Heart right ventricle (tissue), 16 donors: ENCODE results near the gene GORASP1. TPM values are rescaled to one million over a fixed set of nuclear protein-coding genes. Genes with fewer than 3 reads are reported as not detected.

Experiments
- ATAC-seq, 8 donors: fragments of 200-7000 bp; cut with Tn5 transposase; one replicate each; pipeline ENCODE4 v1.9.1; 2020; ENCODE audit warnings: mild to moderate bottlenecking in 8 of 8, moderate library complexity in 8 of 8, moderate number of reproducible peaks in 1 of 8
- DNase-seq, 2 donors: peaks; one replicate each; pipeline ENCODE4 v3.0.0-alpha.2; 2020
- H3K27ac ChIP-seq, 10 donors: fragments of 200-600 bp; sonication (generic) in 2 of 10; one replicate each; pipeline versions ENCODE4 v1.5.0 to v1.8.0; 2020 to 2022; ENCODE audit warnings: mild to moderate bottlenecking in 3 of 10
- H3K27me3 ChIP-seq, 7 donors: fragments of 200-600 bp; one replicate each; pipeline ENCODE4 v1.8.0; 2021 to 2022; ENCODE audit warnings: mild to moderate bottlenecking in 2 of 7
- H3K36me3 ChIP-seq, 9 donors: fragments of 200-600 bp; sonication (generic) in 1 of 9; one replicate each; pipeline versions ENCODE4 v1.5.0 to v1.8.0; 2020 to 2022; ENCODE audit warnings: mild to moderate bottlenecking in 2 of 9
- H3K4me1 ChIP-seq, 9 donors: fragments of 200-600 bp; sonication (generic) in 1 of 9; one replicate each; pipeline versions ENCODE4 v1.5.0 to v1.8.0; 2020 to 2022; ENCODE audit warnings: mild to moderate bottlenecking in 4 of 9
- H3K4me3 ChIP-seq, 10 donors: fragments of 200-600 bp; sonication (generic) in 2 of 10; one replicate each; pipeline versions ENCODE4 v1.5.0 to v1.8.0; 2020 to 2022; ENCODE audit warnings: mild to moderate bottlenecking in 7 of 10, moderate library complexity in 2 of 10
- H3K9me3 ChIP-seq, 11 donors: fragments of 200-600 bp in 10 of 11; sonication (generic) in 2 of 11; one replicate each; pipeline versions ENCODE4 v1.5.0 to v1.8.0; 2013 to 2022; ENCODE audit warnings: mild to moderate bottlenecking in 2 of 11, control low read depth in 1 of 11, moderate library complexity in 1 of 11
- CTCF ChIP-seq, 9 donors: fragments of 200-600 bp; sonication (generic) in 2 of 9; IDR thresholded peaks; one replicate each; pipeline versions ENCODE4 v1.5.0 to v1.8.0; 2021 to 2022; ENCODE audit warnings: antibody characterized with exemption in 9 of 9, mild to moderate bottlenecking in 5 of 9, moderate library complexity in 1 of 9
- WGBS, 2 donors: extraction: QIAGEN DNeasy Blood & Tissue Kit; methylation state at CpG; one replicate each; pipeline ENCODE4 v1.1.7; 2013; ENCODE audit warnings: inconsistent platforms in 1 of 2; 5-methylcytosine and 5-hydroxymethylcytosine counted together
- intact Hi-C, 10 donors: fragments of 100-400 bp; cut with DNase I; formaldehyde crosslinking; loops; one replicate each; pipeline versions ENCODE4 v1.11.1 to v1.14.2; 2022
- polyA plus RNA-seq, 2 donors: library from polyadenylated mRNA; stranded (reverse); fragments of 200-250 nt; gene quantifications; one replicate each; pipeline ENCODE4 v1.2.3, GENCODE V29; 2013
- total RNA-seq, 10 donors: library from RNA; stranded (reverse); fragmentation: NEBNext Ultra II Directional in 3 of 10; extraction: Animal tissue kit (Norgen Biotek cat#: 25700) in 3 of 10; gene quantifications; one replicate each; pipeline versions ENCODE4 v1.2.1 to v1.2.4, GENCODE V29; 2021 to 2023
- donor health status: Arrhythmogenic right ventricular cardiomyopathy.
- donor health status: ischemic (EF 13 %, LVEDD 7.1; RV severe dilation, severe dysfunction).
- donor health status: healthy with polysubstance abuse.
- donor health status: DM: no; HTN: yes; CAD: no.
- donor health status: DM: no; HTN: no; CAD: no.
- donor health status: ischemic (EF 25% LVEDD 6.9; RV normal size, moderate dysfunction).
- donor health status: ischemic (EF 25% LVEDD 5.7; RV mildly dilated, moderate dysfunction).
- donor health status: healthy.
- donor health status: DM: yes; HTN: yes; CAD: no.
- donor health status: Ischemic cardiomyopathy.
- donor health status: ischemic (EF 35%, LVEDD 5.7; RV mildly dilated, moderate dysfunction).
- donor health status: nonischemic (EF 11% LVEDD 7.7; RV severe dilation, severe dysfunction).
- donor health status: DM: yes; HTN: yes; CAD: no.
- donor health status: PGD.
- donor health status: ischemic (EF 29% LVEDD 5.4; RV normal size, mild dysfunction).
- donor health status: nonischemic (EF 23%, LVEDD 6.1; RV moderate dilation, normal function).

The GORASP1 gene
- total and polyA plus RNA-seq, 12 donors: 28.4 to 54.2 (median 40.6) TPM

DNA sequence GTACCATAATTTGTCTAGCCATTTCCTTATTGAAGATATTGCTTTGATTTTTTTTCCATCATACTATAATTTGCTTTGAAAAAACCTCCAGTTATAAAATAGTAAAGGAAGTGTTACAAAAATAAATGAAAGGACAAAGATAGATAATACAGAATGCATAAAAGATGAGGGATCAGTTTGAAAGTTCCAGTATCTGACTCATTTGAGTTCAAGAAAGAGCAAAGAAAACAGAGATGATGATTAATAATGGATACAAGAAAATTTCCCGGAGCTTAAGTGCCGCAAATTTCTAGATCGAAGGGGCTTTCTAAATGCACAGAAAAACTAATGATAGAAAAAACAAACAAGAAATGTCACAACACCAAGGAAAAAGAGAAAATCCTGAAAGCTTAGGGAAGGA is 51.3 kb downstream of the GORASP1 start:
- no peak overlapping the region for H3K4me3 ChIP-seq
- 88 to 96% methylated on average over 3 of the region's 3 CpGs for WGBS, 2 donors
- no peak overlapping the region for H3K27ac ChIP-seq
- ATAC-seq (no peak), DNase-seq (no peak)
- TF ChIP-seq CTCF (IDR thresholded peaks at IDR 0.05): no peak
- no peaks in the 10 kb centered on the region for H3K9me3 ChIP-seq
- no peaks in the 10 kb centered on the region for H3K36me3 ChIP-seq
- intact Hi-C loops: no loop called here
- H3K27me3 ChIP-seq: no peaks in the 10 kb centered on the region
- H3K4me1 ChIP-seq: peaks cover 2 to 35% (median 23%) of the 10 kb centered on the region in 9 donors

DNA sequence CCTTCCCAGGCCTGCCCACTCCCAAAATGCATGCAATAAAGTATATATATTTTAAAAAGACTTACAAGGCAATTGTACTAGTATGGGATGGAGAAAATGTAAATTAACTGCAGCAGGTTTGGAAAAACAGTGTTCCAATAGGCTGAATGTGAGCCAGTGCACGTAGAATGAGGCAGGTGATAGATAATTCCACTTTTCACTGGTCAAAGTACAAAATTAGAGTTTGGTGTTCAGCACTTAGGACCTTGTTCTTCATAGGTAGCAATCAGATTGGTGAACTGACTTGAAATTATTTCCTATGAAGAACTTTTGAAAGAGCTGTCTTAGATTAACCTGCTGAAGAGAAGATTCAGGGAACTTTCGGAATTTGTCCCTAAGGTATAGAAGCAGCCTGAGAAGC is 53.7 kb downstream of the GORASP1 start:
- H3K9me3 ChIP-seq: no peaks in the 10 kb centered on the region
- no peaks in the 10 kb centered on the region for H3K27me3 ChIP-seq
- DNase-seq (no peak), ATAC-seq (no peak)
- H3K4me3 ChIP-seq: no peak overlapping the region
- 81 to 87% methylated on average over 2 of the region's 2 CpGs for WGBS, 2 donors
- no peak overlapping the region for H3K27ac ChIP-seq
- intact Hi-C loops: loop anchor here in 1 of 10 donors (5.0 kb wide), 1 partner anchor 49 kb away; no protein-coding TSS in a partner anchor
- H3K4me1 ChIP-seq: peaks cover 2 to 40% (median 23%) of the 10 kb centered on the region in 9 donors
- H3K36me3 ChIP-seq: no peaks in the 10 kb centered on the region
- no peak for TF ChIP-seq CTCF (IDR thresholded peaks at IDR 0.05)

DNA sequence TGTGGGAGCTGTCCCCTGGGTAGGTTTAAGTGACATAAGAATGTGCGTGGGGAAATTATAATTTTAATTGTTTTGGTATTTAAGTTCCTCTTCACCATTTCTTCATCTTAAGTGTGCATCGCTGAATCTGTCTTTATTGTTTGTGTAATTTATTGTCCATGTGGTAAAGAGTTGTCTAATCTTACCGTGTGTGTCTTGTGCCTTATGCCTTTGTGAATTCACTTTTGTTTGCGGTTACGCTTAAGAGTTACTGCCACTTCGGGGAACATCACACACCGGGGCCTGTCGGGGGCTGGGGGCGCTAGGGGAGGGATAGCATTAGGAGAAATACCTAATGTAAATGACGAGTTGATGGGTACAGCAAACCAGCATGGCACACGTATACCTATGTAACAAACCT is 54.8 kb downstream of the GORASP1 start:
- intact Hi-C loops: loop anchor here in 1 of 10 donors (5.0 kb wide), 1 partner anchor 50 kb away; no protein-coding TSS in a partner anchor
- TF ChIP-seq CTCF (IDR thresholded peaks at IDR 0.05): no peak
- ATAC-seq: no peak
- Histone ChIP-seq H3K27ac (peak overlapping the region in 8 of 10 donors; percentile 79 to 94 (median 88)), H3K4me1 (peaks cover 2 to 40% (median 23%) of the 10 kb centered on the region in 9 donors), H3K4me3 (peak overlapping the region; percentile 78 to 99 (median 97)), H3K9me3 (no peaks in the 10 kb centered on the region), H3K27me3 (no peaks in the 10 kb centered on the region), H3K36me3 (no peaks in the 10 kb centered on the region)
- WGBS, 2 donors: 2 to 3% methylated on average over 11 of the region's 11 CpGs
- no peak for DNase-seq

- Histone ChIP-seq H3K27me3 (no peaks in the 10 kb centered on the region), H3K4me3 (peak within 1 kb of the TSS; percentile 78 to 99 (median 97)), H3K27ac (peak within 1 kb of the TSS; percentile 14 to 94 (median 84)), H3K36me3 (no peaks in the 10 kb centered on the region), H3K9me3 (no peaks in the 10 kb centered on the region), H3K4me1 (peaks cover 2 to 39% (median 23%) of the 10 kb centered on the region in 9 donors)
- ATAC-seq (peak; percentile 99 to 100 (median 99)), DNase-seq (peak; percentile 90 to 97)
- intact Hi-C loops: loop anchor here in 1 of 10 donors (5.0 kb wide), 1 partner anchor 50 kb away; no protein-coding TSS in a partner anchor
- 1% methylated on average over 67 to 68 of the region's 68 CpGs for WGBS, 2 donors
- TF ChIP-seq CTCF (IDR thresholded peaks at IDR 0.05): no peak
Observed at GRCh38 chr3:39051649-39052561, 55.5 kb downstream of the GORASP1 start, which contains the start of the genes SCN11A and WDR48. TSS of gene SCN11A (minus strand) at chr3:39051944. CDS start at chr3:38950362, 101,582 bp downstream. TSS of gene WDR48 (plus strand) at chr3:39052016. CDS start at chr3:39052026, 10 bp downstream.
